Endodermal cell (in vitro differentiated cells): ENCODE data around the gene PBLD. TPM values are rescaled to one million over a fixed set of nuclear protein-coding genes. Genes with fewer than 3 reads are reported as not detected.

ENCODE experiments used
- DNase-seq: peaks from one replicate; pipeline ENCODE4 v3.0.0-alpha.2; 2017
- H3K27ac ChIP-seq: 2 replicates; pipeline ENCODE4 v1.5.1; 2013; ENCODE audit warnings: mild to moderate bottlenecking, low read depth, low read length, moderate library complexity
- H3K27me3 ChIP-seq: 2 replicates; pipeline ENCODE4 v1.6.1; 2013; ENCODE audit warnings: mild to moderate bottlenecking, low read length, moderate library complexity; ENCODE audit not compliant: insufficient read depth, control insufficient read depth, poor library complexity, severe bottlenecking
- H3K36me3 ChIP-seq: 2 replicates; pipeline ENCODE4 v1.7.0; 2013; ENCODE audit warnings: mild to moderate bottlenecking, low read length, moderate library complexity; ENCODE audit not compliant: control insufficient read depth, insufficient read depth
- H3K4me1 ChIP-seq: one replicate; pipeline ENCODE4 v1.7.0; 2013; ENCODE audit warnings: low read length; ENCODE audit not compliant: control insufficient read depth, insufficient read depth
- H3K4me3 ChIP-seq: 2 replicates; pipeline ENCODE4 v1.5.1; 2013; ENCODE audit warnings: mild to moderate bottlenecking, low read length, moderate library complexity
- H3K9ac ChIP-seq: 2 replicates; pipeline ENCODE4 v1.6.1; 2013; ENCODE audit warnings: mild to moderate bottlenecking, low read length, moderate library complexity; ENCODE audit not compliant: poor library complexity, severe bottlenecking; ENCODE audit errors: extremely low read depth
- H3K9me3 ChIP-seq: 2 replicates; pipeline ENCODE4 v1.6.1; 2013; ENCODE audit warnings: mild to moderate bottlenecking, low read length, moderate library complexity; ENCODE audit not compliant: control insufficient read depth
- H3K27ac Mint-ChIP-seq: 2 replicates; pipeline ENCODE4 v1.8.0; 2020; ENCODE audit warnings: mixed read lengths
- H3K27me3 Mint-ChIP-seq: 2 replicates; pipeline ENCODE4 v1.8.0; 2021; ENCODE audit warnings: mild to moderate bottlenecking, mixed read lengths; ENCODE audit not compliant: insufficient read depth
- H3K36me3 Mint-ChIP-seq: 2 replicates; pipeline ENCODE4 v1.8.0; 2020; ENCODE audit warnings: low read depth, mixed read lengths
- H3K4me1 Mint-ChIP-seq: 2 replicates; pipeline ENCODE4 v1.8.0; 2020; ENCODE audit warnings: mixed read lengths
- H3K4me3 Mint-ChIP-seq: 2 replicates; pipeline ENCODE4 v1.8.0; 2020; ENCODE audit warnings: mild to moderate bottlenecking, moderate library complexity, mixed read lengths
- H3K9me3 Mint-ChIP-seq: 2 replicates; pipeline ENCODE4 v1.8.0; 2020; ENCODE audit warnings: mild to moderate bottlenecking, mixed read lengths
- WGBS, 2 experiments: methylation state at CpG; one replicate each; pipeline versions ENCODE4 v1.1.5 to v1.1.7; 2013; ENCODE audit warnings: missing lambda C conversion rate in 2 of 2, mixed read lengths in 1 of 2; ENCODE audit not compliant: insufficient coverage in 1 of 2, insufficient read length in 1 of 2; 5-methylcytosine and 5-hydroxymethylcytosine counted together
- total RNA-seq, 2 donors: library from RNA; stranded (reverse); fragmentation: NEBNext Ultra II Directional in 1 of 2; extraction: Animal tissue kit (Norgen Biotek cat#: 25700) in 1 of 2; gene quantifications; 2 replicates in 1 of 2; 3 replicates in 1 of 2; pipeline ENCODE4 v1.2.1, GENCODE V29; 2021
- TF ChIP-seq, protein P1 (sequence below): fragments of 200-600 bp; sonication (generic); conservative IDR thresholded peaks from 2 replicates; pipeline ENCODE4 v1.5.0; 2021; ENCODE audit warnings: antibody characterized with exemption, mild to moderate bottlenecking

PBLD gene
- total RNA-seq, 2 donors from 2014 or later, result 5.0 to 5.3 TPM

DNA sequence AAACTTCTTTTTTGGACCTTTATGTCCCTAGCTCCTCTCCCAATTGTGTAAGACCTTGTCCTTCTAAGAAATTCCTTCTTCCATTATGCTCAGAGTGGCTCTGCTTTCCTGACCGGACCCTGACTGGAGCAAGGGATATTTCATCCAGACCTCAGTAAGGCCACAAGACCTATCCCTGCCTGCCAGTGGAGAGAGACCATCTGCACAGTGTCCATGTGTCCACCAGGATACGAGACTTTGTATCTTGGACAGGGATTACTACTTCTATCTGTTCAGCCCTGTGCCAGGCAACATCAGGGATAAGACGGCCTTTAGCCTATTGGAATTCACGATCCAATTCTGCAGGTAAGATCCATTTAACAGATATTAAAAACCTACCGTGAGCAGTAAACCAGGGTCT is 93.7 kb downstream of the PBLD start:
- no peaks in the 10 kb centered on the region for H3K36me3 ChIP-seq
- whole genome bisulfite sequencing, 2 experiments, result 90 to 95% methylated on average over 5 of the region's 5 CpGs
- Mint-ChIP-seq H3K4me1 (peaks cover 3% of the 10 kb centered on the region), H3K36me3 (no peaks in the 10 kb centered on the region), H3K9me3 (no peaks in the 10 kb centered on the region), H3K27me3 (peaks cover 18% of the 10 kb centered on the region), H3K4me3 (no peak overlapping the region), H3K27ac (no peak overlapping the region)
- no peaks in the 10 kb centered on the region for H3K4me1 ChIP-seq
- H3K9ac ChIP-seq, result no peak overlapping the region
- H3K27me3 ChIP-seq, result peaks cover 3% of the 10 kb centered on the region
- H3K4me3 ChIP-seq, result no peak overlapping the region
- TF ChIP-seq, protein P1, sequence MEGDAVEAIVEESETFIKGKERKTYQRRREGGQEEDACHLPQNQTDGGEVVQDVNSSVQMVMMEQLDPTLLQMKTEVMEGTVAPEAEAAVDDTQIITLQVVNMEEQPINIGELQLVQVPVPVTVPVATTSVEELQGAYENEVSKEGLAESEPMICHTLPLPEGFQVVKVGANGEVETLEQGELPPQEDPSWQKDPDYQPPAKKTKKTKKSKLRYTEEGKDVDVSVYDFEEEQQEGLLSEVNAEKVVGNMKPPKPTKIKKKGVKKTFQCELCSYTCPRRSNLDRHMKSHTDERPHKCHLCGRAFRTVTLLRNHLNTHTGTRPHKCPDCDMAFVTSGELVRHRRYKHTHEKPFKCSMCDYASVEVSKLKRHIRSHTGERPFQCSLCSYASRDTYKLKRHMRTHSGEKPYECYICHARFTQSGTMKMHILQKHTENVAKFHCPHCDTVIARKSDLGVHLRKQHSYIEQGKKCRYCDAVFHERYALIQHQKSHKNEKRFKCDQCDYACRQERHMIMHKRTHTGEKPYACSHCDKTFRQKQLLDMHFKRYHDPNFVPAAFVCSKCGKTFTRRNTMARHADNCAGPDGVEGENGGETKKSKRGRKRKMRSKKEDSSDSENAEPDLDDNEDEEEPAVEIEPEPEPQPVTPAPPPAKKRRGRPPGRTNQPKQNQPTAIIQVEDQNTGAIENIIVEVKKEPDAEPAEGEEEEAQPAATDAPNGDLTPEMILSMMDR, result no peak
- no peak overlapping the region for H3K27ac ChIP-seq
- DNase-seq, result peak; percentile 20
- H3K9me3 ChIP-seq, result no peaks in the 10 kb centered on the region

DNA sequence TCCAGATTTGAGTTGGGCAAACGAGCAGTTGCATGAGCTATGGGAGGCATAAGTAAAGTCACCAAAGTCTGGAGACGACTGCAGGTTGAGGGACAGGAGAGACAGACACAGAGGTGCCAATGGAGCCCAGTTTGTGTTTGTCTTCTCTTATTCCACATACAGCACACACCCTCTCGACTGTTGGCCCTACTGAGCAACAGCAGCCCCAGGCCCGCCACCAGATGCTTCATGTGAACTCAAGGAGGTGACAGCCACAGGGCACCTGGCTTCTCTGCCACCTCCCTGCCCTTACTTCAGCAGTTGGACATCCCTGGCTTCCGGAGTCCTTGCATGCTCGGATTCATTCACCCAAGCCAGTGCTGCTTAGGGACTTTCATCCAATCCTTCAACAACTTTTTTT is 94.4 kb downstream of the PBLD start:
- Mint-ChIP-seq H3K4me1 (peaks cover 3% of the 10 kb centered on the region), H3K9me3 (no peaks in the 10 kb centered on the region), H3K27me3 (peaks cover 20% of the 10 kb centered on the region), H3K4me3 (no peak overlapping the region), H3K36me3 (no peaks in the 10 kb centered on the region), H3K27ac (no peak overlapping the region)
- H3K4me3 ChIP-seq, result no peak overlapping the region
- no peak overlapping the region for H3K9ac ChIP-seq
- H3K27ac ChIP-seq, result no peak overlapping the region
- H3K4me1 ChIP-seq, result no peaks in the 10 kb centered on the region
- WGBS, 2 experiments, result 86 to 91% methylated on average over 4 to 6 of the region's 6 CpGs
- H3K9me3 ChIP-seq, result no peaks in the 10 kb centered on the region
- TF ChIP-seq, protein P1, result no peak
- H3K27me3 ChIP-seq, result peaks cover 10% of the 10 kb centered on the region
- no peaks in the 10 kb centered on the region for H3K36me3 ChIP-seq
- peak; percentile 38 for DNase-seq

DNA sequence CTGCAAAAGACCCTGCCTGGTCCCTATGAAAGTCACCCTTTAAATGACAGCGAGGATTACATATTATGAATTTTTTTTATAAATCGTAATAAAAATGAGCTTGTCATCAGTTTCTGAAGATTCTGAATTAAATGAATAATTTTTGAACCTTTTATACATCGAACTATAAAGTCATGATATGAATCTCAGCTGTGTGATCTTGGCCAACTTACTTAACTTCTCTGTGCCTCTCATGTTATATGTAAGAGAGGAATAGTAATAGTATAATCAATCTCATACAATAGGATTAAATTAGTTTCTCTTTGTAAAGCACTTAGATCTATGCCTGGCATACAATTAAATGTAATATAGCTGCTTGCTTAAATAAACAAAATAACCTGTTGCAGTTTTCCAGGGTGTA is 95.6 kb downstream of the PBLD start:
- Histone ChIP-seq H3K9me3 (no peaks in the 10 kb centered on the region), H3K27me3 (peaks cover 22% of the 10 kb centered on the region), H3K36me3 (no peaks in the 10 kb centered on the region), H3K4me3 (no peak overlapping the region), H3K4me1 (no peaks in the 10 kb centered on the region), H3K9ac (no peak overlapping the region), H3K27ac (no peak overlapping the region)
- 98 to 100% methylated on average over 1 to 3 of the region's 3 CpGs for WGBS, 2 experiments
- TF ChIP-seq, protein P1, result no peak
- no peaks in the 10 kb centered on the region for H3K9me3 Mint-ChIP-seq
- no peaks in the 10 kb centered on the region for H3K36me3 Mint-ChIP-seq
- peaks cover 4% of the 10 kb centered on the region for H3K4me1 Mint-ChIP-seq
- H3K27me3 Mint-ChIP-seq, result peaks cover 29% of the 10 kb centered on the region
- H3K4me3 Mint-ChIP-seq, result no peak overlapping the region
- no peak overlapping the region for H3K27ac Mint-ChIP-seq
- DNase-seq, result no peak
